GM21390 (cell line): Measurements from ENCODE around the gene DAAM2.

Experiments
- ATAC-seq: cut with Tn5 transposase; IDR thresholded peaks from one replicate; pipeline ENCODE4 v1.9.1; 2021; ENCODE audit not compliant: unreplicated experiment

Gene DAAM2

GRCh38 chr6:39925191-39925930, 133.2 kb downstream of the DAAM2 start:
- no peak for ATAC-seq

- ATAC-seq: no peak
Observed at GRCh38 chr6:39925931-39926290, 133.7 kb downstream of the DAAM2 start.

- ATAC-seq: no peak
Observed at GRCh38 chr6:39926668-39927067, 134.5 kb downstream of the DAAM2 start.

DNA sequence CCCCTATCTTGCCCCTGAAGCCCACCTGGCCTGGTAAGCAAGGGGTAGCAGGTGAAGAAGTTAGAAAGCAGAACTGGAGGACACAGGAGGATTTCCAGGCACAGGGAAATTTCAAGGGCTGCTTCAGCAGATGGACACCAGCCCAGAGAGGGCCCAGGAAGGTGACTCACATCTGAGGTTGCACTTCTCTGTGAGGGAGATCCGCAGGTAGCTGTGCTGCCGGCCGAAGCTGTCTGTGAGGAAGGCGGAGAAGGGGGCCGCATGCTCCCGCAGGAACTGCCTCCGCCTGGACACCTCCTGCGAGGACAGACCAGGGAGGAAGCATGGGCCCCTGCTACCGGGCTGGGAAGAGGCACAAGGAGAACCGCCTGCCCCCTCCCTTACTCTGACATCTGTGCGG, 135.0 kb downstream of the DAAM2 start:
- no peak for ATAC-seq

DNA sequence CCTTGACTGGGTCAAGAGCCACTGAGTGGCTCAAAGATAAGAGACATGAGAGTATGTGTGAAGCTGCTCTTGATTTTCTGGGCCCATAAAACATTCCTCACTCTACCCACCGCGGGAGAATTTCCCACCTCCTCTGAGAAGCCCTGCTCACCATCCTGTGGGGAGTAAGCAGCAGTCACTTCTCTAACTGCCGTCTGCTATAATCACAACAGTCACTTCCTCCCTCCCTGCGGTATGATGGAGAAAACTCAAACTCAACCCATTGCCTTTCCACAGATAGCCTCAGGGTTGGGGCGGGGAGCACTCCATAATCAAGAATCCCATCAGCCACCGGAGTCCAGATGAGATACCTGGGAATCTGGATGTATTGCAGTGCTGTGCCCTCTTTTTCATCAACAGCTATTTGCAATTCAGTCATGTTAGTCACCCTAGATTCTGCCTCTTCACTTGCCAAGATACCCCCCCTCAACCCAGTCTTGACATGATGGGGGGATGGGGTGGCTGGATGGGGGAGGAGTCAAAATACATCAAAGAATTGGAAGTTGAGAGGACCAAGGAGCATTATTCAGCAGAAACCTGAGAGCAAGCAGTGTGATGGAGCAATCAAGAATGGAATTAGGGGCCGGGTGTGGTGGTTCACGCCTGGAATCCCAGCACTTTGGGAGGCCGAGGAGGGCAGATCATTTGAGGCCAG, 137.0 kb downstream of the DAAM2 start:
- ATAC-seq: no peak

- ATAC-seq: no peak
Observed at GRCh38 chr6:39929733-39930461, 137.7 kb downstream of the DAAM2 start.

GRCh38 chr6:39930540-39930939, 138.4 kb downstream of the DAAM2 start:
- no peak for ATAC-seq

DNA sequence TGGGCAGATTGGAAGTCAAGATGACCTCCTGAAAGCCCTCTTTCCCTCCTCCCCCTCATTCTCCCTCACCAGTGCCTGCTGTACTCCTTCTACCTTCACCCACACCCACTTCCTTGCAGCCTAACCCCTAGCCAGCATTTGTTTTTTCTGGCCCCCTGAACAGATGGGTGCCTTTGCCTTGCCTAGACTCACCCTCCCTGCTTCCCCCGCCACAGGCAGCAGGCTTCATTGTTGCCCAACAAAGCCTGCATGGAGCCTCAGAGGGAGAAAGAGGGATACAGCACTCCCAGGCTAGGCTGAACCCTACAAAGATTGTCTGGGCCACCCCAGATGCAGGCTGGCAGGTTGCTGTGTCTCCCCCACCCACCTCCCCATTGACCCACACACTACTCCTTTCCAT, 139.4 kb downstream of the DAAM2 start:
- no peak for ATAC-seq

- no peak for ATAC-seq
Observed at GRCh38 chr6:39932386-39932910, 140.3 kb downstream of the DAAM2 start.

GRCh38 chr6:39933669-39934130, 141.5 kb downstream of the DAAM2 start:
- no peak for ATAC-seq

GRCh38 chr6:39934131-39934757, 142.1 kb downstream of the DAAM2 start, which contains the start of gene MOCS1:
TSS of gene MOCS1 (minus strand) at chr6:39934462. CDS start at chr6:39934417, 45 bp downstream.
- ATAC-seq: no peak

DNA sequence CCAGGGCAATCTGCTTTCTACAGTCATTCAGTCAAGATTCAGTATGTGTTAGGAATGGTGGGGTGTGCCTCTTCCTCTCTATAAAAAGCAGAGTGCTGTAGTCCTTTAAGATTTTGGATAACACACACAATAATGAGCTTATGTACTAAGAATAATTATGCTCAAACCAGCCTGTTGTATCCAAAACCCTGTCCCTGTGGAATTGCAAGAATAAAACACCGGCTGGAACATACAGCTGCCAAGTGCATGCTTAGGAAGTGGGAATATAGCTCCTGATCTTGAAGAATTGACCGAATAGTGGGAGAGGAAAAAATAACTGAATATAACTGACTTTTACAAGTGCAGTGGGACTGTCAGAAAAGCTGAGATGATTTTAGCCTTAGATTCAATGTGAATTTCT, 143.1 kb downstream of the DAAM2 start:
- no peak for ATAC-seq

DNA sequence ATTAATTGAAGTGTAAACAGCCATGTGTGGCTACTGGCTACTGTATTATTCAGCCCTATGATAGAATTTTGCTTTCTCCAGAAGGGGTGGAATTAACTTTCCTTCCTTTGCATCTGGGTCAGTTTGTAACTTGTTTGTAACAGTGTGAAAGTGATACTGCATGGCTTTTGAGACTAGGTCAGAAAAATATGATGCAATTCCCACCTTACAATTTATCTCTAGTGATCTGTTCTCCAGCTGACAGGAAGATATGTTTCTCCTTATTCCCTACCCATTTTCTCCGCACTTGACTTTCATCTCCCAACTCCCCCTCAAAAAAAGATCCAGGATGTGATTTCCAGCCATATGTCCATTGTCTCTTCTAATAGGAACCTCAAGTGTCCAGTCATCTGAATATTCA, 144.7 kb downstream of the DAAM2 start:
- ATAC-seq: no peak

GRCh38 chr6:39937686-39938333, 145.6 kb downstream of the DAAM2 start:
- ATAC-seq: no peak

DNA sequence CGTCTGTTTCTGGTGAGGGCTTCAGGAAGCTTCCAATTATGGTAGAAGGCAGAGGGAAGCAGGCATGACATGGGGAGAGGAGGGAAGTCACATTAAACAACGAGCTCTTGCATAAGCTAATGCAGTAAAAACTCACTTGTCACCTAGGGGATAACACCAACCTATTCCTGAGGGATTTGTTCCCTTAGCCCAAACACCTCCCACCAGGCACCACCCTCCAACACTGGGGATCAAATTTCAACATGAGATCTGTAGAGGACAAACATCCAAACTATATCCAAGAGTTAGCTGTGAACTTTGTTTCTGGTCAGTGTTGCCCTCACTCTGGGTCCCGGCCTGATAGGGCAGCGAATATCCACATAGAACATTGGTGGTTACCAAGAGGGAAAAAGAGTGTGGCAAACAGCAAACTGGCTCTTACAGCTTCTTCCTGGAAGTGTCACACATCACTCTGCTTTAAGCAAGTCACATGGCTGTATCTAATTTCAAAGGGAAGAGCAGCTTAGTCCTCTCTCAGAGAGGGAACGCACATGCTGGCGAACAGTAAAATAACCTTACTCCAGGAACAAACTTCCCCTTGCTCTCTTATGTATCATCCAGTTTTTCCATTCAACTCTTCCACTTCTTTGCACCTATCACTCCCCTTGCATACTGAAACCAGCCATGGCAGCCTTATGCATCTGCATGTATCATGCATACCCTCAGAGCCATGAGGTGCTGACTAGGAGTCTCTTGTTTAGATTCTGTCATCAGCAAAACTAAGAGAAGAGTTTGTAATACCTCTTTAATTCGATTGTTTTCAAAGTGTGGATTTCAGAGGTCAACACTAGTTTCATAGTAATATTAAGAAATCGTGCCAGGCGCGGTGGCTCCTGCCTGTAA, 146.8 kb downstream of the DAAM2 start:
- ATAC-seq: no peak

- ATAC-seq: no peak
Observed at GRCh38 chr6:39941138-39941537, 149.0 kb downstream of the DAAM2 start.

- ATAC-seq: no peak
Observed at GRCh38 chr6:39941820-39942219, 149.6 kb downstream of the DAAM2 start.

- no peak for ATAC-seq
Observed at GRCh38 chr6:39942903-39943580, 150.9 kb downstream of the DAAM2 start.

DNA sequence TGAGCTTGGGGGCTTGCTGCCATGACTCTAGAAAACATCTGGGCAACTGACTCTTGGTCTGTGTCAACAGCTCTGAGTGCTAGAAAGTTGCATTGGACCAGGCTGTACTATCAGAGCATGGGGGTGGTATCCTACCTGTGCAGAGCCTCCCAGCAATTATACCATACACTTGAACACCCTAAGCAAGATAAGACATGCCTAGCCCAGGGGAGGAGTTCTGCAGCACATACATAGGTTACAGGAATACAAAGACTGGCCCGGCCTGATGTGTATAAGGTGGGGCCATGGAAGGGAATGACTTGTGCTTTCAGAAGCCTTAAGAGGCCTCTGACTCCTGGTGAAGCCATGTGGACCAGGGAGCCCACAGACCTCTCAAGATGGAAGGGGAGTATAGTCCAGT, 153.4 kb downstream of the DAAM2 start:
- ATAC-seq: no peak
